GM19043 (cell line): ENCODE data around the gene HDGFL3.
"Not testable (repeated sequence)": the region's sequence is repeated elsewhere in the genome, so short reads cannot be mapped to it uniquely, and the experiment has no call there.

Experiments
- ATAC-seq: cut with Tn5 transposase; IDR thresholded peaks from one replicate; pipeline ENCODE4 v1.9.1; 2021; ENCODE audit warnings: low read depth; ENCODE audit not compliant: unreplicated experiment

HDGFL3 gene

GRCh38 chr15:83198476-83198875 is 9.1 kb downstream of the HDGFL3 start:
- no peak for ATAC-seq

DNA sequence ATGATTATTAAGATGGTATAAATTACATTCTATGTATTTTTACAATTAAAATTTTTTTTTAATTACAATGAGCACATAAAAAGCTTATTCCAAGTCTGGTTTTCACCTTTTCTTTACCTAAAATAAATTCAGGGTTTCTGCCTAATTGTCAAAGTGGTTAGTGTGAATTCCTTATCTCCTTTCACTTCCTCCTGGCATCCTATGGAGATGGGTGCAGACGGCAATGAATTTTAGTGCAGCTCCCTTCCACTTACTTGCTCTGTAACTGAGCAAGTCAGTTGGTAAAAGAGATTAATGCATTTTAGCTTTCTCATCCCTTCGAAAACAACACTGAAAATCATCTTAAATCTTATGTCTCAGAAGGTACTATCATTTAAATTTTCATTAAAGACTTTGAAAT is 13.1 kb downstream of the HDGFL3 start:
- no peak for ATAC-seq

DNA sequence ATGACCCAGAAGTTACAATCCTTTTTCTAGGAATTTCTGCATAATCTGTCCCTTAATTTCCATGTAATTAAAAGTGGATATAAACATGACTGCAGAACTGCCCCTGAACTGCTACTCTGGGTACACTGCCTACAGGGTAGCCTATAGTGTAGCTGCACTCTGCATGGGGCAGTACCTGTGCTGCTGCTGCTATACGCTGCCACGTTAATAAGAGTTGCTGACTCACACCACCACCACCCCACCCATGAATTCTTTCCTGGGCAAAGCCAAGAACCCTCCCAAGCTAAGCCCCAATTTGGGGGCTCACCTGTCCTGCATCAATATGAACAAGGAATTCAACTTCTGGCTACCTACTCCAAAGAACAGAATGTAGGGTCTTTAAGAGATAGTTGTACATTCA is 13.9 kb downstream of the HDGFL3 start:
- ATAC-seq = no peak

DNA sequence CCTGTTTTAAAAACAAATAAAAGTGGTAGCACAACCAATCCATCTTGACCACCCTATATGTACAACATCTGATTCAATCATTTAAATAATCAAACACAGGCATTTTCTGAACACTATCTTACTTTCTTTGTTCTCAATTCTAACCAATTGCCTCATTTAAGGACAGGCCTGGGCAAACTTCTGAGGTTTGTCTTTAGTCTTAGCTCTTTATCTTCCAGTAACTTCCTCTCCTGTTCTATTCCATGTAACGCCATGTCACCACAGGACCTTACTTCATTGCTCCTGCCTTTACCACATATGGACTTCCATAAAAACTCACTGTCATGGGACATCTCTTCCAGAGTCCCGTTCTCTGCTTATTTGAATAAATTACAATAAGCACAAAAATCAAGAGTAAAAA is 14.9 kb downstream of the HDGFL3 start:
- ATAC-seq = no peak

- no peak for ATAC-seq
Measured at GRCh38 chr15:83190450-83190849, 17.2 kb downstream of the HDGFL3 start.

DNA sequence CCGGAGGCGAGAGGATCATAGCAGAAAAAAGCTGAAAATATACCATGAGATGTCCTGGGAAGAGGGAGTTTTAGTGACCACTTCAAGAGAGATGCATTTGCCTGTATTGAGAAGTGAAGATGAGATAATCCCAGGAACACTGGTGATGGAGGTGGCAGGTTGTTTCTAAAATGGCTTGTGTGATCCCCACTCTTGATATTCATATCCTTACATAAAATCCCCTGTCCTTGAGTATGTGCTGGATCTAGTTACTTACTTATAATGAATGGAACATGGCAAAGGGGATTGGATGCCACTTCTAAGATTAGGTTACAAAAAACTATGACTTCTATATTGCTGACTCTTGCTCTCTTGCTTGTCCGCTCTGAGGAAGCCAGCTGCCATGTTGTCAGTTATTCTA is 22.1 kb downstream of the HDGFL3 start:
- no peak for ATAC-seq

DNA sequence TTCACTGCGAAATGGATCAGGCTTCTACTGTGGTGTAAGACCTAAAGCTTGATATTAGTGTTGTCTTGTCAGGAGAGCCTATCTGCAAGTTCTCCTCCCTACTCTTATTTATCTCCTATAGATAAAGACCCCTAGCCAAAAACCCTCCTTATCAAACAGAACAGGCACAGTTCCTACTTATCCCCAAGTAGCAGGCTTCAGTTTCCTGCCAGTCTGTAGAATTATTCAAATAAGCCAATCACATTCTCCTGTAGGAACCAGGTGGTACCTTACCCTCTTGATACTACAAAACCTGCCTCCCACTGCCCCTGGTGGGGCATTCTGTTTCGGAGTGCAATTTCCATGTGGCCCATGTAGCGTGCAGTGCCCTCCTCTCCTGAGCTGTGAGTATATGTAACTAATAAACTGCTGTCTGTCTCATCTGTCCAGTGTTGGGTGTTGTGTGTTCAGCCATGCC is 28.7 kb downstream of the HDGFL3 start:
- no peak for ATAC-seq

GRCh38 chr15:83178390-83178789 is 29.2 kb downstream of the HDGFL3 start:
- no peak for ATAC-seq

GRCh38 chr15:83174891-83175290 is 32.7 kb downstream of the HDGFL3 start:
- no peak for ATAC-seq

DNA sequence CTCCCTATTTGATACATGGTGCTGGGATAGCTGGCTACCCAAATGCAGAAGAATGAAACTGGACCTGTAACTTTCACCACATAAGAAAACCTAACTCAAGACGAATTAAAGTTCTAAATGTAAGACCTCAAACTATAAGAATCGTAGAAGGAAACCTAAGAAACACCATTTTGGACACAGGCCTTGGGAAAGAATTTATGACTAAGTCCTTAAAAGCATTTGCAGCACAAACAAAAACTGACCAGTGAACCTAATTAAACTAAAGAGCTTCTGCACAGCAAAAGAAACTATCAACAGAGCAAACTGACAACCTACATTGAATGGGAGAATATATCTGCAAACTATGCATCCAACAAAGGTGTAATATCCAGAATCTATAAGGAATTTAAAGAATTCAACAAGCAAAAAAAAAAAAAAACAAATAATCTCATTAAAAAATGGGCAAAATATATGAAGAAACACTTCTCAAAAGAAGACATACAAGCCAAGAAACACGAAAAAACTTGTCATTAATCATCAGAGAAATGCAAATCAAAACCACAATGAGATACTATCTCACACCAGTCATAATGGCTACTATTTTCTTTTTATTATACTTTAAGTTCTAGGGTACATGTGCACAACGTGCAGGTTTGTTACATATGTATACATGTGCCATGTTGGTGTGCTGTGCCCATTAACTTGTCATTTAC is 37.0 kb downstream of the HDGFL3 start:
- no peak for ATAC-seq

DNA sequence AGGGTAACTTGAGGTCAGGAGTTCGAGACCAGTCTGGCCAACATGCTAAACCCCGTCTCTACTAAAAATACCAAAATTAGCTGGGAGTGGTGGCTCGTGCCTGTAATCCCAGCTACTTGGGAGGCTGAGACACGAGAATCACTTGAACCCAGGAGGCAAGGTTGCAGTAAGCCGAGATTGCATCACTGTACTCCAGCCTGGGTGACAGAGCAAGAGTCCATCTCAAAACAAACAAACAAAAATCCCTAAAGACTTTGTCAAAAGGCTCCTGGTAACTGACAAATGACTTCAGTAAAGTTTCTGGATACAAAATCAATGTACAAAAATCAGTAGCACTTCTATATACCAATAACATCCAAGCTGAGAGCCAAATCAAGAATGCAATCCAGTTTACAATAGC is 38.0 kb downstream of the HDGFL3 start:
- ATAC-seq = not testable (repeated sequence)

DNA sequence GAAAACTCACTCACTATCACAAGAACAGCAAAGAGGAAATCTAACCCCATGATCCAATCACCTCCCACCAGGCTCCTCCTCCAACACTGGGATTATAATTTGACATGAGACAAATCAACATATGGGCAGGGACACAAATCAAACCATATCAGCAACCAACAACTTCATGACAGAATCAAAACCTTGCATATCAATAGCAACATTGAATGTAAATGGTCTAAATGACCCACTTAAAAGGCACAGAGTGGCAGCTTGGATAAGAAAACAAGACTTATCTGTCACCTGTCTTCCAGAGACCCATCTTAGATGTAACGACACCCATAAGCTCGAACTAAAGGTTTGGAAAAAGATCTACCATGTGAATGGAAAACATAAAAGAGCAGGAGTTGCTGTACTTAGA is 40.8 kb downstream of the HDGFL3 start:
- no peak for ATAC-seq

DNA sequence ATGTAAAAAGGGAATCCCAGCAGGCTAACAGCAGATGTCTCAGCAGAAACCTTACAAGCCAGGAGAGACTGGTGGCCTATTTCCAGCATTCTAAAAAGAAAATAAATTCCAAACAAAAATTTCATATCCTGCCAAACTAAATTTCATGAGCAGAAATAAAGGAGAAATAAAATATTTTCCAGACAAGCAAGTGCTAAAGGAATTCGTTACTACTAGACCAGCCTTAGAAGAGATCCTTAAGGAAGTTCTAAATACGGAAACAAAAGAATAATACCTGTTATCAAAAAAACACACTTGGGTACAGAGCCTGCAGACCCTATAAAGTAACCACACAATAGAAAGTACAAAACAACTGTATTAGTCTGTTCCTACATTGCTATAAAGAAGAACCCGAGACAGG is 41.4 kb downstream of the HDGFL3 start:
- ATAC-seq = no peak

GRCh38 chr15:83164771-83165404 is 42.7 kb downstream of the HDGFL3 start:
- no peak for ATAC-seq

DNA sequence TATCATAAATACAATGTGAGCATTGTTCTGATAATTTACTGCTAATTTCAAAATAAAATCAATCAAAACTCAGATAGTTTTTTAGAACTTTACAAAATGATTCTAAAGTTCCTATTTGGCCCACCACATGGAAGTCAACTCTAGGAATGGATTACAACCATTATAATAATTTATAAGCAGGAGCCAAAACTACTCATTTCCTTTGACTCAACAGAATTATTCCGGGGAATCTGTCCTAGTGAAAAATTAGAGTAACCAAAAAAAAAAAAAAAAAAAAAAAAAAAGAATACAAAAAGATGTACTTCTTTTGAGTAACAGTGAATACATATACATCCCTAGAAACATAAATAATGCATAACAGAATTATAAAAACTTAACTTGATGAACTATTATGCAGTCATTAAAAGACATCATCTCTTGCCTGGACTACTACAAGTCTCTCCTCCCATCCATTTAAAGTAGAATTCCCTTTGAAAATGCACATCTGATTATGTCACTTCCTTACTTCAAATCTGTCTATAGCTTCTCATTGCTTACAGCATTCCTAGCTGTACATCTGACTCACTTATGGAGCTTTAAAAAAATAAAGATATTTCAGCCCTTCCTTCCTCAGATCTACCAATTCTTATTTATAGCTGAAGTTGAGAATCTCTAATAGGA is 43.4 kb downstream of the HDGFL3 start:
- ATAC-seq = no peak

DNA sequence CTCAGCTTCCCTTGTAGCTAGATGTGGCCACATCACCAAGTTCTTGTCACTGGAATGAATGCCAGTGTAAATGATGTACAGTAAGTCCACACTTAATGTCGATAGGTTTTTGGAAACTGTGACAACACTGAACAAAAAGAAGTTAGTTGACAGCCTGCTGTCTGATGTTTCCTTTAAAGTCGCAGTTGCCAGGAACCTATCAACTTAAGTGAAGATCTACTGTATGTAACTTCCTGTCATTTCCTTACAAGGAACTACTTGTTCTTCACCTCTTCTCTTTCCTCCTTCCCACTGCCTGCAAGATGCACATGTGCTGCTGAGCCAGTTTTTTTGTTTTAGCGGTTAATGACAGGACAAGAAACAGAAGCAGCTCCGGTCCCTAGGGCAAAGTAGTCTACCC is 44.6 kb downstream of the HDGFL3 start:
- no peak for ATAC-seq

DNA sequence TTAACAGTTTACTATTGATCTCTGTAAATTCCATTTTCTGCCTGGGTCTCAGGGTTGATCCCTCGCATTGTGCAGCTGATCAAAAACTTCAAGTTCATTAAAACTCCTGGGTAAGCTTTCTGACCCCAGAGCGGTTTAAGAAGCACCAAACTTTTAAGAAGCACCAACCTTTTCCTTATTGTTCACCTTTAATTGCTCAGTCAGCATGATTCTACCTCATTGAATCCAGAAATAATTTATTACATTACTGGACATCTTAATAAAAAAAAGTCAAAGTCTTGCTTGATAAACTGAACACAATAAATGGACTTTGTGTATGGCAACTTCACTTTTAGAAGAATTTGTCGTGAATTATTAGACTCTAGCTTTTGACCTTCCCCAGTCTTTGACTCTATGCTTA is 46.9 kb downstream of the HDGFL3 start:
- no peak for ATAC-seq

- no peak for ATAC-seq
Measured at GRCh38 chr15:83158393-83158792, 49.2 kb downstream of the HDGFL3 start.

- ATAC-seq = no peak
Measured at GRCh38 chr15:83155942-83156341, 51.7 kb downstream of the HDGFL3 start.

DNA sequence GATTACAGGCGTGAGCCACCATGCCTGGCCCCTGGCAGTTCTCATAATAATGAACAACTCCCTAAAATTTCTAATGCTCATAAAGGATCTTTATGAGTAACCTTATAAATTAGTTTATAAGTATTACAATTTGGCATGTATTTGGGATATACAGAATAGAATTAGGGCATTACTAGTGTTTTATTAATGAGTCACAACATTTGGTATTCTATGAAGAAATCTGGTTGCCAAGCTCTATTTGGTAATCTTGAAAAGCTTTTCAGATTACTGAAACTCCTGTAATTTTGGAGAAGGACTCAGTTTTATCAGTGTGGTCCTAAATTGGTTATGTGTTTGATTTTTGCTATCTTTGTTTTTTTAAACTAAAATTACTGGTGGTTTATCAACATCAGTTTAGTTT is 54.3 kb downstream of the HDGFL3 start:
- ATAC-seq = no peak

GRCh38 chr15:83144771-83145170 is 62.9 kb downstream of the HDGFL3 start:
- no peak for ATAC-seq

DNA sequence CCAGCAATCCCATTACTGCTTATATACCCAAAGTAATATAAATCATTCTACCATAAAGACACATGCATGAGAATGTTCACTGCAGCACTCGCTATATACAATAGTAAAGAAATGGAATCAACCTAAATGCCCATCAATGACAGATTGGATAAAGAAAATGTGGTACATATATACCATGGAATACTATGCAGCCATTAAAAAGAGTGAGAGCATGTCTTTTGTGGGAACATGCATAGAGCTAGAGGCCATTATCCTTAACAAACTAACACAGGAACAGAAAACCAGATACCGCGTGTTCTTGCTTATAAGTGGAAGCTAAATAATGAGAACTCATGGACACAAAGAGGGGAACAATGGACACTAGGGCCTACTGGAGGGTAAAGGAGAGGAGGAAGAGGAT is 65.5 kb downstream of the HDGFL3 start:
- not testable (repeated sequence) for ATAC-seq
